Measurements from ENCODE around the gene ZNF746.
"Not testable (repeated sequence)": the region's sequence is repeated elsewhere in the genome, so short reads cannot be mapped to it uniquely, and the experiment has no call there.

Gene ZNF746

GRCh38 chr7:149454006-149454405 lies 43.6 kb downstream of the ZNF746 start:
- no peak for DNase-seq (ENCODE audit: low spot score)
- H3K27ac ChIP-seq = no peak overlapping the region
- no peak for TF ChIP-seq CTCF (IDR thresholded peaks at IDR 0.05)
- H3K4me3 ChIP-seq = no peak overlapping the region

GRCh38 chr7:149450821-149451220 lies 46.8 kb downstream of the ZNF746 start:
- TF ChIP-seq CTCF (IDR thresholded peaks at IDR 0.05) = no peak
- no peak for DNase-seq (ENCODE audit: low spot score)
- Histone ChIP-seq H3K27ac (no peak overlapping the region), H3K4me3 (no peak overlapping the region)

- no peak for DNase-seq (ENCODE audit: low spot score)
- no peak overlapping the region for H3K4me3 ChIP-seq
- H3K27ac ChIP-seq = no peak overlapping the region
- no peak for TF ChIP-seq CTCF (IDR thresholded peaks at IDR 0.05)
Observed at GRCh38 chr7:149449897-149450296, 47.7 kb downstream of the ZNF746 start.

- Histone ChIP-seq H3K27ac (no peak overlapping the region), H3K4me3 (no peak overlapping the region)
- no peak for DNase-seq (ENCODE audit: low spot score)
- no peak for TF ChIP-seq CTCF (IDR thresholded peaks at IDR 0.05)
Observed at GRCh38 chr7:149448961-149449360, 48.6 kb downstream of the ZNF746 start.

- H3K4me3 ChIP-seq; H3K27ac ChIP-seq; DNase-seq (ENCODE audit: low spot score): not testable (repeated sequence)
Observed at GRCh38 chr7:149446026-149446425, 51.6 kb downstream of the ZNF746 start.

GRCh38 chr7:149444287-149444686 lies 53.3 kb downstream of the ZNF746 start:
- Histone ChIP-seq H3K4me3 (no peak overlapping the region), H3K27ac (no peak overlapping the region)
- no peak for TF ChIP-seq CTCF (IDR thresholded peaks at IDR 0.05)
- no peak for DNase-seq (ENCODE audit: low spot score)

GRCh38 chr7:149443523-149443922 lies 54.1 kb downstream of the ZNF746 start:
- no peak for DNase-seq (ENCODE audit: low spot score)

More at GRCh38 chr7:149443523-149443922, 54.1 kb downstream of the ZNF746 start:
- no peak for TF ChIP-seq CTCF (IDR thresholded peaks at IDR 0.05)
- H3K4me3 ChIP-seq = no peak overlapping the region
- no peak overlapping the region for H3K27ac ChIP-seq
